ENCODE measurements around the gene TIMP3.

DNA sequence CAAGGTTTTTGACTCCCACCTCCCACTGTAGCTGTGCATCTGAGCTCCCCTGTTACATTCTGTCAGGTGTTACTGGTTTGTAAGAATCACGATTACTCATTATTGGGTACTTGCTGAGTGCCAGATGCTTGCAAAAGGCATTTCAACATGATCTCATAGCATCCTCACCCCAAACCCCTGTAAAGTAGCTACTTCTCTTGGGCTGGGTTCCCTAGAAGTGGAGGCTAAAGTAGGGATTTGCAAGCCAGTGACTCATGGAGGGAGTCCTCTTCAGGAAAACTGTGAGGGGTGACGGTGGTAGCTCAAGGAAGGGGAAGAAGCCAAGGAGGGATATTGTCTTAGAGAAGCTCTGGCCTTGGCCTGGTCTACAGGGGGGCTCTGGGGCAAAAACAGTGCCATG, 78.6 kb downstream of the TIMP3 start:
- TF ChIP-seq CREB5 (CRISPR knock-in tag; IDR thresholded peaks at IDR 0.05; ENCODE audit: low read depth) (no peak), ARNTL (CRISPR knock-in tag; IDR thresholded peaks at IDR 0.05; ENCODE audit: borderline replicate concordance, low read depth) (no peak)

Data from SK-N-SH treated with all-trans-retinoic acid at 6 μM for 48 hours (cell line).